ENCODE data around the gene GNE.

GRCh38 chr9:36194326-36195000 is 63.8 kb downstream of the GNE start:
- no peak for TF ChIP-seq POLR2A (IDR thresholded peaks at IDR 0.05)
- TF ChIP-seq CTCF (IDR thresholded peaks at IDR 0.05) = no peak

Measured in lower leg skin (tissue), 3 donors.